CD4-positive, alpha-beta T cell treated with Interleukin-6 at 100 ng/mL for 8 hours (primary cell): Measurements from ENCODE around the gene PSMC1.

Experiments used
- DNase-seq: peaks from one replicate; pipeline ENCODE4 v3.0.0-alpha.2; 2020; ENCODE audit warnings: mixed read lengths, low spot score

Gene PSMC1

GRCh38 chr14:90276646-90277367 is 20.5 kb downstream of the PSMC1 start:
- DNase-seq: no peak

GRCh38 chr14:90277581-90278198 is 21.3 kb downstream of the PSMC1 start:
- no peak for DNase-seq

GRCh38 chr14:90278199-90279175 is 22.1 kb downstream of the PSMC1 start:
- no peak for DNase-seq

- no peak for DNase-seq
Measured at GRCh38 chr14:90280096-90280495, 23.7 kb downstream of the PSMC1 start.

GRCh38 chr14:90281261-90281660 is 24.9 kb downstream of the PSMC1 start:
- no peak for DNase-seq

- no peak for DNase-seq
Measured at GRCh38 chr14:90281756-90282155, 25.4 kb downstream of the PSMC1 start.

GRCh38 chr14:90287791-90288190 is 31.4 kb downstream of the PSMC1 start:
- no peak for DNase-seq

- no peak for DNase-seq
Measured at GRCh38 chr14:90288651-90289355, 32.5 kb downstream of the PSMC1 start.

GRCh38 chr14:90290337-90291011 is 34.1 kb downstream of the PSMC1 start:
- DNase-seq: no peak

GRCh38 chr14:90291699-90292098 is 35.3 kb downstream of the PSMC1 start:
- DNase-seq: no peak

GRCh38 chr14:90293766-90294730 is 37.7 kb downstream of the PSMC1 start:
- DNase-seq: no peak

- no peak for DNase-seq
Measured at GRCh38 chr14:90294872-90295271, 38.5 kb downstream of the PSMC1 start.

- no peak for DNase-seq
Measured at GRCh38 chr14:90295870-90296516, 39.6 kb downstream of the PSMC1 start.

- no peak for DNase-seq
Measured at GRCh38 chr14:90296641-90297040, 40.3 kb downstream of the PSMC1 start.

- DNase-seq: no peak
Measured at GRCh38 chr14:90297876-90298629, 41.7 kb downstream of the PSMC1 start.

- no peak for DNase-seq
Measured at GRCh38 chr14:90299408-90299807, 43.1 kb downstream of the PSMC1 start.

- no peak for DNase-seq
Measured at GRCh38 chr14:90300611-90301047, 44.3 kb downstream of the PSMC1 start.

- no peak for DNase-seq
Measured at GRCh38 chr14:90301122-90301521, 44.8 kb downstream of the PSMC1 start.

- peak; percentile 7 for DNase-seq
Measured at GRCh38 chr14:90301668-90302090, 45.3 kb downstream of the PSMC1 start.
